ENCODE measurements around the gene AHCYL2.

GRCh38 chr7:129401228-129401966 is 176.6 kb downstream of the AHCYL2 start:
- no peak for TF ChIP-seq CTCF (IDR thresholded peaks at IDR 0.05)
- TF ChIP-seq ZNF263 (CRISPR knock-in tag; IDR thresholded peaks at IDR 0.05; ENCODE audit: low read depth), result no peak
- no peak for TF ChIP-seq ATF1 (CRISPR knock-in tag; IDR thresholded peaks at IDR 0.05)
- TF ChIP-seq ZBTB21 (CRISPR knock-in tag; IDR thresholded peaks at IDR 0.05; ENCODE audit: borderline replicate concordance), result no peak
- TF ChIP-seq ZNF138 (CRISPR knock-in tag; conservative IDR thresholded peaks at IDR 0.05), result no peak
- no peak for TF ChIP-seq RORB (CRISPR knock-in tag; IDR thresholded peaks at IDR 0.05)
- no peak for TF ChIP-seq ESRRA (CRISPR knock-in tag; IDR thresholded peaks at IDR 0.05; ENCODE audit: borderline replicate concordance)
